SK-N-SH (cell line): ENCODE data around the gene TESMIN.

ENCODE experiments used
- CHD2 ChIP-seq: fragments of 150-350 bp; IDR thresholded peaks from 2 replicates; pipeline ENCODE4 v1.6.1; 2018; ENCODE audit warnings: low read length; ENCODE audit not compliant: partially characterized antibody
- EP300 ChIP-seq, 2 experiments: IDR thresholded peaks; 2 replicates each; pipeline versions ENCODE4 v1.4.0 to v1.6.1; 2012; ENCODE audit warnings: borderline replicate concordance in 1 of 2, low read depth in 1 of 2, low read length in 1 of 2
- EZH2phosphoT487 ChIP-seq: fragments of 200-600 bp; sonication (generic); IDR thresholded peaks from 2 replicates; pipeline ENCODE4 v1.6.1; 2017; ENCODE audit warnings: low read depth, mixed run types, mild to moderate bottlenecking, antibody characterized with exemption, moderate library complexity, borderline replicate concordance
- MXI1 ChIP-seq: IDR thresholded peaks from 2 replicates; pipeline ENCODE4 v1.6.1; 2012; ENCODE audit warnings: mild to moderate bottlenecking, low read depth, low read length, improper control_type of control experiment
- POLR2AphosphoS5 ChIP-seq: IDR thresholded peaks from 2 replicates; pipeline ENCODE4 v1.6.1; 2012; ENCODE audit warnings: low read depth, low read length
- RAD21 ChIP-seq: IDR thresholded peaks from 2 replicates; pipeline ENCODE4 v1.6.1; 2012; ENCODE audit warnings: mild to moderate bottlenecking, low read length
- RXRA ChIP-seq: IDR thresholded peaks from 2 replicates; pipeline ENCODE4 v1.4.0; 2012; ENCODE audit warnings: low read depth, mild to moderate bottlenecking, borderline replicate concordance
- TF ChIP-seq, protein P1 (sequence below): IDR thresholded peaks from 2 replicates; pipeline ENCODE4 v1.6.1; 2012; ENCODE audit warnings: mild to moderate bottlenecking, low read depth, low read length, moderate library complexity
- TF ChIP-seq, protein P2 (sequence below): fragments of 200-600 bp; sonication (generic); IDR thresholded peaks from 2 replicates; pipeline ENCODE4 v1.6.1; 2017; ENCODE audit warnings: antibody characterized with exemption, mild to moderate bottlenecking, moderate library complexity
- TF ChIP-seq, protein P3 (sequence below): IDR thresholded peaks from 2 replicates; pipeline ENCODE4 v1.4.0; 2012; ENCODE audit warnings: low read depth, borderline replicate concordance

DNA sequence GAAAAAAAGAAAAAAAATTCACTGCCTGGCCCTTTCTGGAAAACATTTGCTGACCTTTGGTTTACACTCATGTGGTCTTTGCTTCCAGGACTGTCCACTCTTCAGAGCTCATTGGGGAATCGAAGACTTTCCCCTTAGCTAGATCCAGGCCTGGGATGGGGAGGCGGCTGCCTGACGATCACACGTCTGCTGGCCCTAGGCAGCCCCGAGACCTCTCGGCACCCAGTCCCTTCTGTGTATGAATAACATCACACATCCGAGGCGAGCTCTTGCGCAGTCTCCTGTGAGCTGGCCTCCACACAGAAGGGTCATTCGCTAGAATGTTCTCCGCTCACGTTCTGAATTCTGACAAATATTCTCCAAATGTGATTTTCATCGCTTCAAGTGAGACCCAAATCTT is 92.7 kb downstream of the TESMIN start:
- TF ChIP-seq RAD21 (no peak), EP300 (IDR thresholded peaks at IDR 0.05; ENCODE audit: borderline replicate concordance in 1 of 2, low read depth in 1 of 2, low read length in 1 of 2) (no peak), POLR2AphosphoS5 (no peak), RXRA (no peak), MXI1 (no peak), CHD2 (no peak), EZH2phosphoT487 (no peak)
- TF ChIP-seq, protein P1, sequence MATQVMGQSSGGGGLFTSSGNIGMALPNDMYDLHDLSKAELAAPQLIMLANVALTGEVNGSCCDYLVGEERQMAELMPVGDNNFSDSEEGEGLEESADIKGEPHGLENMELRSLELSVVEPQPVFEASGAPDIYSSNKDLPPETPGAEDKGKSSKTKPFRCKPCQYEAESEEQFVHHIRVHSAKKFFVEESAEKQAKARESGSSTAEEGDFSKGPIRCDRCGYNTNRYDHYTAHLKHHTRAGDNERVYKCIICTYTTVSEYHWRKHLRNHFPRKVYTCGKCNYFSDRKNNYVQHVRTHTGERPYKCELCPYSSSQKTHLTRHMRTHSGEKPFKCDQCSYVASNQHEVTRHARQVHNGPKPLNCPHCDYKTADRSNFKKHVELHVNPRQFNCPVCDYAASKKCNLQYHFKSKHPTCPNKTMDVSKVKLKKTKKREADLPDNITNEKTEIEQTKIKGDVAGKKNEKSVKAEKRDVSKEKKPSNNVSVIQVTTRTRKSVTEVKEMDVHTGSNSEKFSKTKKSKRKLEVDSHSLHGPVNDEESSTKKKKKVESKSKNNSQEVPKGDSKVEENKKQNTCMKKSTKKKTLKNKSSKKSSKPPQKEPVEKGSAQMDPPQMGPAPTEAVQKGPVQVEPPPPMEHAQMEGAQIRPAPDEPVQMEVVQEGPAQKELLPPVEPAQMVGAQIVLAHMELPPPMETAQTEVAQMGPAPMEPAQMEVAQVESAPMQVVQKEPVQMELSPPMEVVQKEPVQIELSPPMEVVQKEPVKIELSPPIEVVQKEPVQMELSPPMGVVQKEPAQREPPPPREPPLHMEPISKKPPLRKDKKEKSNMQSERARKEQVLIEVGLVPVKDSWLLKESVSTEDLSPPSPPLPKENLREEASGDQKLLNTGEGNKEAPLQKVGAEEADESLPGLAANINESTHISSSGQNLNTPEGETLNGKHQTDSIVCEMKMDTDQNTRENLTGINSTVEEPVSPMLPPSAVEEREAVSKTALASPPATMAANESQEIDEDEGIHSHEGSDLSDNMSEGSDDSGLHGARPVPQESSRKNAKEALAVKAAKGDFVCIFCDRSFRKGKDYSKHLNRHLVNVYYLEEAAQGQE = no peak
- TF ChIP-seq, protein P2, sequence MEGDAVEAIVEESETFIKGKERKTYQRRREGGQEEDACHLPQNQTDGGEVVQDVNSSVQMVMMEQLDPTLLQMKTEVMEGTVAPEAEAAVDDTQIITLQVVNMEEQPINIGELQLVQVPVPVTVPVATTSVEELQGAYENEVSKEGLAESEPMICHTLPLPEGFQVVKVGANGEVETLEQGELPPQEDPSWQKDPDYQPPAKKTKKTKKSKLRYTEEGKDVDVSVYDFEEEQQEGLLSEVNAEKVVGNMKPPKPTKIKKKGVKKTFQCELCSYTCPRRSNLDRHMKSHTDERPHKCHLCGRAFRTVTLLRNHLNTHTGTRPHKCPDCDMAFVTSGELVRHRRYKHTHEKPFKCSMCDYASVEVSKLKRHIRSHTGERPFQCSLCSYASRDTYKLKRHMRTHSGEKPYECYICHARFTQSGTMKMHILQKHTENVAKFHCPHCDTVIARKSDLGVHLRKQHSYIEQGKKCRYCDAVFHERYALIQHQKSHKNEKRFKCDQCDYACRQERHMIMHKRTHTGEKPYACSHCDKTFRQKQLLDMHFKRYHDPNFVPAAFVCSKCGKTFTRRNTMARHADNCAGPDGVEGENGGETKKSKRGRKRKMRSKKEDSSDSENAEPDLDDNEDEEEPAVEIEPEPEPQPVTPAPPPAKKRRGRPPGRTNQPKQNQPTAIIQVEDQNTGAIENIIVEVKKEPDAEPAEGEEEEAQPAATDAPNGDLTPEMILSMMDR = no peak
- TF ChIP-seq, protein P3, sequence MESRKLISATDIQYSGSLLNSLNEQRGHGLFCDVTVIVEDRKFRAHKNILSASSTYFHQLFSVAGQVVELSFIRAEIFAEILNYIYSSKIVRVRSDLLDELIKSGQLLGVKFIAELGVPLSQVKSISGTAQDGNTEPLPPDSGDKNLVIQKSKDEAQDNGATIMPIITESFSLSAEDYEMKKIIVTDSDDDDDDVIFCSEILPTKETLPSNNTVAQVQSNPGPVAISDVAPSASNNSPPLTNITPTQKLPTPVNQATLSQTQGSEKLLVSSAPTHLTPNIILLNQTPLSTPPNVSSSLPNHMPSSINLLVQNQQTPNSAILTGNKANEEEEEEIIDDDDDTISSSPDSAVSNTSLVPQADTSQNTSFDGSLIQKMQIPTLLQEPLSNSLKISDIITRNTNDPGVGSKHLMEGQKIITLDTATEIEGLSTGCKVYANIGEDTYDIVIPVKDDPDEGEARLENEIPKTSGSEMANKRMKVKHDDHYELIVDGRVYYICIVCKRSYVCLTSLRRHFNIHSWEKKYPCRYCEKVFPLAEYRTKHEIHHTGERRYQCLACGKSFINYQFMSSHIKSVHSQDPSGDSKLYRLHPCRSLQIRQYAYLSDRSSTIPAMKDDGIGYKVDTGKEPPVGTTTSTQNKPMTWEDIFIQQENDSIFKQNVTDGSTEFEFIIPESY = no peak
